Peyer's patch (tissue), 4 donors: ENCODE results near the gene MRPL4.
A peak's percentile ranks its signal among the peaks of the same experiment; 100 is the strongest.

ENCODE experiments used
- POLR2A ChIP-seq, 2 donors: fragments of 450-650 bp; IDR thresholded peaks; one replicate each; pipeline ENCODE4 v1.5.1; 2017; ENCODE audit warnings: antibody characterized with exemption in 2 of 2, mild to moderate bottlenecking in 2 of 2, moderate library complexity in 2 of 2
- TF ChIP-seq, protein P1 (sequence below), 6 experiments: fragments of 450-650 bp in 4 of 6; fragments of 200-600 bp in 2 of 6; sonication (generic) in 1 of 6; IDR thresholded peaks; one replicate each; pipeline ENCODE4 v1.5.1; 2017 to 2019; ENCODE audit warnings: antibody characterized with exemption in 6 of 6, mild to moderate bottlenecking in 3 of 6, moderate library complexity in 1 of 6

DNA sequence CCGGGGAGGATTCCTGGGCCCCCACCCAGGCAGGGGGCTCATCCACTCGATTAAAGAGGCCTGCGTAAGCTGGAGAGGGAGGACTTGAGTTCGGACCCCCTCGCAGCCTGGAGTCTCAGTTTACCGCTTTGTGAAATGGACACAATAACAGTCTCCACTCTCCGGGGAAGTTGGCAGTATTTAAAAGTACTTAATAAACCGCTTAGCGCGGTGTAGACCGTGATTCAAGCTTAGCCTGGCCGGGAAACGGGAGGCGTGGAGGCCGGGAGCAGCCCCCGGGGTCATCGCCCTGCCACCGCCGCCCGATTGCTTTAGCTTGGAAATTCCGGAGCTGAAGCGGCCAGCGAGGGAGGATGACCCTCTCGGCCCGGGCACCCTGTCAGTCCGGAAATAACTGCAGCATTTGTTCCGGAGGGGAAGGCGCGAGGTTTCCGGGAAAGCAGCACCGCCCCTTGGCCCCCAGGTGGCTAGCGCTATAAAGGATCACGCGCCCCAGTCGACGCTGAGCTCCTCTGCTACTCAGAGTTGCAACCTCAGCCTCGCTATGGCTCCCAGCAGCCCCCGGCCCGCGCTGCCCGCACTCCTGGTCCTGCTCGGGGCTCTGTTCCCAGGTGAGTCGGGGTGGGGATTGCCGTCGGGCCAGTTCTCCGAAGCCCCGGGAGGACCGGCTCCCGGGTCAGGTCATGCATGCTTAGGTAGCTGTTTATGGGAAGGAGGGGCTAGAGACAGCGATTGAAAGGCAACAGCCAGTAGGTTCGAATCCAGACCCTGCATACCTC lies 18.8 kb downstream of the MRPL4 start, which contains the start of gene ICAM1:
- TF ChIP-seq, protein P1, sequence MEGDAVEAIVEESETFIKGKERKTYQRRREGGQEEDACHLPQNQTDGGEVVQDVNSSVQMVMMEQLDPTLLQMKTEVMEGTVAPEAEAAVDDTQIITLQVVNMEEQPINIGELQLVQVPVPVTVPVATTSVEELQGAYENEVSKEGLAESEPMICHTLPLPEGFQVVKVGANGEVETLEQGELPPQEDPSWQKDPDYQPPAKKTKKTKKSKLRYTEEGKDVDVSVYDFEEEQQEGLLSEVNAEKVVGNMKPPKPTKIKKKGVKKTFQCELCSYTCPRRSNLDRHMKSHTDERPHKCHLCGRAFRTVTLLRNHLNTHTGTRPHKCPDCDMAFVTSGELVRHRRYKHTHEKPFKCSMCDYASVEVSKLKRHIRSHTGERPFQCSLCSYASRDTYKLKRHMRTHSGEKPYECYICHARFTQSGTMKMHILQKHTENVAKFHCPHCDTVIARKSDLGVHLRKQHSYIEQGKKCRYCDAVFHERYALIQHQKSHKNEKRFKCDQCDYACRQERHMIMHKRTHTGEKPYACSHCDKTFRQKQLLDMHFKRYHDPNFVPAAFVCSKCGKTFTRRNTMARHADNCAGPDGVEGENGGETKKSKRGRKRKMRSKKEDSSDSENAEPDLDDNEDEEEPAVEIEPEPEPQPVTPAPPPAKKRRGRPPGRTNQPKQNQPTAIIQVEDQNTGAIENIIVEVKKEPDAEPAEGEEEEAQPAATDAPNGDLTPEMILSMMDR (IDR thresholded peaks at IDR 0.05), result peak in 5 of 6 experiments; percentile 18 to 35 (median 28)
- peak; percentile 42 to 62 for TF ChIP-seq POLR2A (IDR thresholded peaks at IDR 0.05)
